Bone marrow (tissue), 2 donors: ENCODE data around the gene OPALIN.

Experiments
- DNase-seq, 2 donors: peaks; one replicate each; lab custom pipeline; 2025; lab: John Stamatoyannopoulos, UW

OPALIN gene

GRCh38 chr10:96358851-96359540 lies at the start of gene OPALIN:
Gene OPALIN (minus strand): TSS chr10:96359002. CDS start chr10:96358896, 106 bp downstream.
- DNase-seq: no peak

- no peak for DNase-seq
Measured at GRCh38 chr10:96408201-96408600, 49.4 kb upstream of the OPALIN start.

- no peak for DNase-seq
Measured at GRCh38 chr10:96407560-96408069, 48.8 kb upstream of the OPALIN start.

- no peak for DNase-seq
Measured at GRCh38 chr10:96406091-96406490, 47.3 kb upstream of the OPALIN start.

GRCh38 chr10:96402417-96403305 lies 43.9 kb upstream of the OPALIN start:
- no peak for DNase-seq

- no peak for DNase-seq
Measured at GRCh38 chr10:96401036-96401435, 42.2 kb upstream of the OPALIN start.

- DNase-seq: no peak
Measured at GRCh38 chr10:96400465-96400864, 41.7 kb upstream of the OPALIN start.

GRCh38 chr10:96397902-96398301 lies 39.1 kb upstream of the OPALIN start:
- DNase-seq: no peak

GRCh38 chr10:96395931-96396877 lies 37.4 kb upstream of the OPALIN start:
- peak; percentile 11 to 21 for DNase-seq

GRCh38 chr10:96390460-96390864 lies 31.7 kb upstream of the OPALIN start:
- no peak for DNase-seq

GRCh38 chr10:96389785-96390184 lies 31.0 kb upstream of the OPALIN start:
- no peak for DNase-seq

GRCh38 chr10:96387601-96388000 lies 28.8 kb upstream of the OPALIN start:
- DNase-seq: no peak

- DNase-seq: no peak
Measured at GRCh38 chr10:96387161-96387560, 28.4 kb upstream of the OPALIN start.

- no peak for DNase-seq
Measured at GRCh38 chr10:96384506-96384905, 25.7 kb upstream of the OPALIN start.

- no peak for DNase-seq
Measured at GRCh38 chr10:96380821-96381220, 22.0 kb upstream of the OPALIN start.

GRCh38 chr10:96379758-96380157 lies 21.0 kb upstream of the OPALIN start:
- no peak for DNase-seq

GRCh38 chr10:96378741-96379140 lies 19.9 kb upstream of the OPALIN start:
- no peak for DNase-seq

- no peak for DNase-seq
Measured at GRCh38 chr10:96377816-96378294, 19.1 kb upstream of the OPALIN start.

GRCh38 chr10:96376483-96376882 lies 17.7 kb upstream of the OPALIN start:
- DNase-seq: no peak

- peak; percentile 44 to 49 for DNase-seq
Measured at GRCh38 chr10:96374985-96375830, 16.4 kb upstream of the OPALIN start.

- DNase-seq: no peak
Measured at GRCh38 chr10:96374639-96374984, 15.8 kb upstream of the OPALIN start.
